ENCODE results near the gene TRAPPC2. TPM values are rescaled to one million over a fixed set of nuclear protein-coding genes. Genes with fewer than 3 reads are reported as not detected.

Gene TRAPPC2
- total RNA-seq, 1 donor from 2014 or later, result 6.4 TPM

DNA sequence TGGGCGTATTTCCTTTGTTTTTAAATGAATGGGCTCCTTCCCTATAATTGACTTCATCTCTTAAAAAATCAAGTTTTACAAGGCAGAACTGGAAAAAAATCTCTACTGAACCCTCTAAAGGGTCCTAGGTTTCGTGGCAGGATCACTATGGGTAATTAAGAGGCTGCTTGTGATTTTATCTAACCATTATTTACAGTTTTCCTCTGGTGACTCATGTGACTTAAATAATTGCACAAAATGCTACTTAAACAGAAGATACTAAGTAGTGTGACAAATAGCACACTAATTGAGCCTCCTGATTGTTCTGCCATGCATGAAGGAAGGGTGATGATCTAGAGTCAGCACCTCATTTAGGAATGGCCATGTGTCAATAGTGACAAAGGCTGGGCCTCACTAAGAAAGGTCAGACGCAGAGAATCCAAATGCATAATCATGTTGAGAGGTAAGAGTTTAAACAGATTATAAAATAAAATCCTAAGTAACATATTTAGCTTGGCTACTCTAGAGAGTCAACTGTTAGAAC, 35.7 kb upstream of the TRAPPC2 start:
- TF ChIP-seq, protein P1, sequence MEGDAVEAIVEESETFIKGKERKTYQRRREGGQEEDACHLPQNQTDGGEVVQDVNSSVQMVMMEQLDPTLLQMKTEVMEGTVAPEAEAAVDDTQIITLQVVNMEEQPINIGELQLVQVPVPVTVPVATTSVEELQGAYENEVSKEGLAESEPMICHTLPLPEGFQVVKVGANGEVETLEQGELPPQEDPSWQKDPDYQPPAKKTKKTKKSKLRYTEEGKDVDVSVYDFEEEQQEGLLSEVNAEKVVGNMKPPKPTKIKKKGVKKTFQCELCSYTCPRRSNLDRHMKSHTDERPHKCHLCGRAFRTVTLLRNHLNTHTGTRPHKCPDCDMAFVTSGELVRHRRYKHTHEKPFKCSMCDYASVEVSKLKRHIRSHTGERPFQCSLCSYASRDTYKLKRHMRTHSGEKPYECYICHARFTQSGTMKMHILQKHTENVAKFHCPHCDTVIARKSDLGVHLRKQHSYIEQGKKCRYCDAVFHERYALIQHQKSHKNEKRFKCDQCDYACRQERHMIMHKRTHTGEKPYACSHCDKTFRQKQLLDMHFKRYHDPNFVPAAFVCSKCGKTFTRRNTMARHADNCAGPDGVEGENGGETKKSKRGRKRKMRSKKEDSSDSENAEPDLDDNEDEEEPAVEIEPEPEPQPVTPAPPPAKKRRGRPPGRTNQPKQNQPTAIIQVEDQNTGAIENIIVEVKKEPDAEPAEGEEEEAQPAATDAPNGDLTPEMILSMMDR (conservative IDR thresholded peaks at IDR 0.05; ENCODE audit: low read depth, low read length), result no peak
- no peak for DNase-seq (ENCODE audit: low read depth)
- no peak overlapping the region for H3K4me3 ChIP-seq (ENCODE audit: low read depth, low read length)

GRCh38 chrX:13768939-13769338, 34.5 kb upstream of the TRAPPC2 start:
- TF ChIP-seq, protein P1 (conservative IDR thresholded peaks at IDR 0.05; ENCODE audit: low read depth, low read length), result no peak
- H3K4me3 ChIP-seq (ENCODE audit: low read depth, low read length), result no peak overlapping the region
- no peak for DNase-seq (ENCODE audit: low read depth)

DNA sequence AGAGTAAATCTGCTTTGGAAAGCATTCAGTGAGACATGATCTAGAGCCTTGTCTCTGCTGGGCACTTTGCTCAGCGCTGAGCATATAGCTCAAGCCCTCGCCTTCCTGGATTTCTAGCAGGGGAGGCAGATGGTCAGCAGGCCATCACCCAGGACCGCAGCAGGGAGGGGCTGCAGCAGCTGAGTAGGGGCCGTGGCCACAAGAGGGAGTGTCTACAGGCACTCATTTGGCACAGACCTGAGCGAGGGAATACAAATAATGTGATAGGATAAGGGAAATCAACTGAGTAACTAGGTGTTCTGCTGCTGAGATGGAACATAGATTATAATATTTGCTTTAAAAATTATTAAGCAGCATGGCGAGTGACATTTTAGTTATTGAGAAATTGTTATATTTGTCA, 30.3 kb upstream of the TRAPPC2 start:
- TF ChIP-seq, protein P1 (conservative IDR thresholded peaks at IDR 0.05; ENCODE audit: low read depth, low read length), result peak; percentile 25
- DNase-seq (ENCODE audit: low read depth), result no peak
- H3K4me3 ChIP-seq (ENCODE audit: low read depth, low read length), result no peak overlapping the region

DNA sequence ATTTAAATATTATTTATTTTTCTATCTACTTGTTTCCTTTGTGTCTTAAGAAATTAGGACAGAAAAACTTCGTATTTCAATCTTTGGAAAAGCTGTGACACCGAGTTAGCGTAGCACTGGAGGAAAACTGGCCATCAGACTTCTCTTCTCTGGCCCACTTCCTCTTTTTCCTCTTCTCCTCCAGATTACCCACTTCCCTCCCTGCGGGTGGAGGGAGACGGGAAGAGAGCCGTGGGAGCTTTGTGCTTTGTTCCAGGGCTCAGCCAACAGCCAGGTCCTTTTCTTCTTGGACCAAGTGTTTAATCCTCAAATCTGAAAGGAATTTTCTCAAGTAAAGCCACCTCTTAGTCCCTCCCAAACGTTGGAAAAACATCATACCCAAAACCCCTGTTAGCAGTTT, 29.9 kb upstream of the TRAPPC2 start:
- DNase-seq (ENCODE audit: low read depth), result no peak
- no peak overlapping the region for H3K4me3 ChIP-seq (ENCODE audit: low read depth, low read length)
- TF ChIP-seq, protein P1 (conservative IDR thresholded peaks at IDR 0.05; ENCODE audit: low read depth, low read length), result no peak

DNA sequence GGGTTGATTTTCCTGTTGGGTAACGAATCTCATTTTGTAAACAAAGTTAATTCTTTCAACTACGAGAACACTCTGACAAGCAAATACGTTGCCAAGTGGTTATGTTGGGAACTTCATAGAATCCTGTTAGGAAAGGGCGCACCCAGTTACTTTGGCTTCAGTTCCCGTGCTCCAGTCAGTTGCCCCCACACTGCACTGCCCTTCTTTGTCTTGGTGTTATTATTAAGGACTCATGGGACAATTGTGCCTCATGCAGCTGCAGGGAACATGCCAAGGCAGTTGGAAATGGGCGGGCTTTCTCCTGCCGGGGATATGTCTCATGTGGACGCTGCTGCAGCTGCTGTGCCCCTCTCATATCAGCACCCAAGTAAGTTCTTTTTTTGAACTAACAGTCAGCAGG, 29.1 kb upstream of the TRAPPC2 start:
- DNase-seq (ENCODE audit: low read depth), result no peak
- TF ChIP-seq, protein P1 (conservative IDR thresholded peaks at IDR 0.05; ENCODE audit: low read depth, low read length), result no peak
- H3K4me3 ChIP-seq (ENCODE audit: low read depth, low read length), result no peak overlapping the region

- no peak overlapping the region for H3K4me3 ChIP-seq (ENCODE audit: low read depth, low read length)
- no peak for DNase-seq (ENCODE audit: low read depth)
- TF ChIP-seq, protein P1 (conservative IDR thresholded peaks at IDR 0.05; ENCODE audit: low read depth, low read length), result no peak
Measured at GRCh38 chrX:13761606-13762414, 27.4 kb upstream of the TRAPPC2 start.

GRCh38 chrX:13760426-13760825, 26.0 kb upstream of the TRAPPC2 start:
- DNase-seq (ENCODE audit: low read depth), result no peak
- no peak overlapping the region for H3K4me3 ChIP-seq (ENCODE audit: low read depth, low read length)
- TF ChIP-seq, protein P1 (conservative IDR thresholded peaks at IDR 0.05; ENCODE audit: low read depth, low read length), result no peak
